Osteoblast (primary cell): Measurements from ENCODE around the gene CPEB4. TPM values are rescaled to one million over a fixed set of nuclear protein-coding genes. Genes with fewer than 3 reads are reported as not detected.

Experiments used
- DNase-seq: peaks from one replicate; pipeline ENCODE4 v3.0.0; 2011; ENCODE audit warnings: low spot score, mixed read lengths; ENCODE audit not compliant: insufficient read length; ENCODE audit errors: missing footprints
- H2AFZ ChIP-seq: 2 replicates; pipeline ENCODE4 v1.6.0; 2011; ENCODE audit warnings: mild to moderate bottlenecking, low read length
- H3K27ac ChIP-seq: 2 replicates; pipeline ENCODE4 v1.5.1; 2011; ENCODE audit warnings: mild to moderate bottlenecking, low read depth, low read length, moderate library complexity
- H3K27me3 ChIP-seq: 2 replicates; pipeline ENCODE4 v1.6.0; 2012; ENCODE audit warnings: mild to moderate bottlenecking, control low read depth, inconsistent platforms, low read length, moderate library complexity; ENCODE audit not compliant: insufficient read depth
- H3K36me3 ChIP-seq: 2 replicates; pipeline ENCODE4 v1.5.1; 2011; ENCODE audit warnings: mild to moderate bottlenecking, low read length, control low read depth, moderate library complexity; ENCODE audit not compliant: insufficient read depth
- H3K4me1 ChIP-seq: 2 replicates; pipeline ENCODE4 v1.5.1; 2011; ENCODE audit warnings: mild to moderate bottlenecking, low read length, control low read depth, moderate library complexity; ENCODE audit not compliant: insufficient read depth
- H3K4me2 ChIP-seq: 2 replicates; pipeline ENCODE4 v1.6.0; 2011; ENCODE audit warnings: mild to moderate bottlenecking, low read length; ENCODE audit not compliant: insufficient read depth
- H3K4me3 ChIP-seq: fragments of 200-600 bp; sonication (generic); 3 replicates; pipeline ENCODE4 v1.5.1; 2012; ENCODE audit warnings: mild to moderate bottlenecking, low read length, inconsistent platforms; ENCODE audit not compliant: insufficient read depth
- H3K79me2 ChIP-seq: 2 replicates; pipeline ENCODE4 v1.6.0; 2012; ENCODE audit warnings: mild to moderate bottlenecking, low read length, control low read depth, inconsistent platforms; ENCODE audit not compliant: insufficient read depth
- H3K9me3 ChIP-seq: 2 replicates; pipeline ENCODE4 v1.5.1; 2011; ENCODE audit warnings: low read depth, low read length, control low read depth
- H4K20me1 ChIP-seq: 2 replicates; pipeline ENCODE4 v1.6.0; 2012; ENCODE audit warnings: mild to moderate bottlenecking, low read length, control low read depth; ENCODE audit not compliant: insufficient read depth
- total RNA-seq: library from RNA; depleted of rRNA; stranded (reverse); fragments of >200 nt; gene quantifications from 2 replicates; pipeline ENCODE4 v1.2.3, GENCODE V29; 2012
- TF ChIP-seq, protein P1 (sequence below): IDR thresholded peaks from 2 replicates; pipeline ENCODE4 v1.5.1; 2011; ENCODE audit warnings: mild to moderate bottlenecking, low read depth, low read length, moderate library complexity; ENCODE audit errors: extremely low read depth

Gene CPEB4
- total RNA-seq, 1 donor, result 41.6 TPM

DNA sequence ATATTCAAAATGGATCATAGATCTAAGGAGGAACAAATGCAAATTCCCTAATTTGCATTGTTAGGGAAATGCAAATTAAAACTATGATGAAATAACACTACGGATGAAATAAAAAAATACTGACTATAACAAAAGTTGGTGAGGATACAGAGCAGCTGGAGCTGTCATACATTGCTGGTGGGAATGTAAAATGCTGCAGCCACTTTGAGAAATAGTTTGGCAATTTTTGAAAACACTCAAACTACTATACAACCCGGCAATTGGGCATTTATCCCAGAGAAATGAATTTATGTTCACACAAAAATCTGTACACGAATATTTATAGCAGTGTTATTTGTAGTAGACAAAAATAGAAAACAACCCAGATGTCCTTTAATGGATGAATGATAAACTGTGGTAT is 123.3 kb downstream of the CPEB4 start:
- no peak overlapping the region for H3K4me3 ChIP-seq
- no peaks in the 10 kb centered on the region for H3K36me3 ChIP-seq
- H3K27me3 ChIP-seq, result no peaks in the 10 kb centered on the region
- H3K9me3 ChIP-seq, result no peaks in the 10 kb centered on the region
- no peaks in the 10 kb centered on the region for H3K79me2 ChIP-seq
- H3K27ac ChIP-seq, result no peak overlapping the region
- TF ChIP-seq, protein P1, sequence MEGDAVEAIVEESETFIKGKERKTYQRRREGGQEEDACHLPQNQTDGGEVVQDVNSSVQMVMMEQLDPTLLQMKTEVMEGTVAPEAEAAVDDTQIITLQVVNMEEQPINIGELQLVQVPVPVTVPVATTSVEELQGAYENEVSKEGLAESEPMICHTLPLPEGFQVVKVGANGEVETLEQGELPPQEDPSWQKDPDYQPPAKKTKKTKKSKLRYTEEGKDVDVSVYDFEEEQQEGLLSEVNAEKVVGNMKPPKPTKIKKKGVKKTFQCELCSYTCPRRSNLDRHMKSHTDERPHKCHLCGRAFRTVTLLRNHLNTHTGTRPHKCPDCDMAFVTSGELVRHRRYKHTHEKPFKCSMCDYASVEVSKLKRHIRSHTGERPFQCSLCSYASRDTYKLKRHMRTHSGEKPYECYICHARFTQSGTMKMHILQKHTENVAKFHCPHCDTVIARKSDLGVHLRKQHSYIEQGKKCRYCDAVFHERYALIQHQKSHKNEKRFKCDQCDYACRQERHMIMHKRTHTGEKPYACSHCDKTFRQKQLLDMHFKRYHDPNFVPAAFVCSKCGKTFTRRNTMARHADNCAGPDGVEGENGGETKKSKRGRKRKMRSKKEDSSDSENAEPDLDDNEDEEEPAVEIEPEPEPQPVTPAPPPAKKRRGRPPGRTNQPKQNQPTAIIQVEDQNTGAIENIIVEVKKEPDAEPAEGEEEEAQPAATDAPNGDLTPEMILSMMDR, result no peak
- no peak overlapping the region for H3K4me2 ChIP-seq
- H3K4me1 ChIP-seq, result no peaks in the 10 kb centered on the region
- H4K20me1 ChIP-seq, result no peaks in the 10 kb centered on the region
- no peak for DNase-seq
- H2AFZ ChIP-seq, result no peak overlapping the region

Other genes with a start within 250 kb of the CPEB4 start
- not detected in 2 replicates for gene C5orf47, start 100.8 kb downstream of the CPEB4 start, total RNA-seq
- not detected in 2 replicates for gene NSG2, start 157.4 kb downstream of the CPEB4 start, total RNA-seq